Lower leg skin (tissue), 3 donors: Measurements from ENCODE around the gene PRR14L.

Experiments used
- CTCF ChIP-seq, 3 donors: fragments of 450-650 bp; IDR thresholded peaks; one replicate each; pipeline ENCODE4 v1.5.1; 2016; ENCODE audit warnings: antibody characterized with exemption in 3 of 3, mild to moderate bottlenecking in 3 of 3, moderate library complexity in 2 of 3
- POLR2A ChIP-seq, 2 donors: fragments of 450-650 bp; IDR thresholded peaks; one replicate each; pipeline ENCODE4 v1.6.1; 2016 to 2017; ENCODE audit warnings: antibody characterized with exemption in 2 of 2, mild to moderate bottlenecking in 1 of 2, moderate library complexity in 1 of 2

GRCh38 chr22:31639436-31640039 lies 110.4 kb downstream of the PRR14L start:
- TF ChIP-seq POLR2A (IDR thresholded peaks at IDR 0.05): no peak
- no peak for TF ChIP-seq CTCF (IDR thresholded peaks at IDR 0.05)
